HG03135 (cell line): ENCODE measurements around the gene CLEC19A.

ENCODE experiments used
- ATAC-seq: cut with Tn5 transposase; IDR thresholded peaks from one replicate; pipeline ENCODE4 v1.9.1; 2021; ENCODE audit warnings: mild to moderate bottlenecking, moderate library complexity; ENCODE audit not compliant: unreplicated experiment

CLEC19A gene

DNA sequence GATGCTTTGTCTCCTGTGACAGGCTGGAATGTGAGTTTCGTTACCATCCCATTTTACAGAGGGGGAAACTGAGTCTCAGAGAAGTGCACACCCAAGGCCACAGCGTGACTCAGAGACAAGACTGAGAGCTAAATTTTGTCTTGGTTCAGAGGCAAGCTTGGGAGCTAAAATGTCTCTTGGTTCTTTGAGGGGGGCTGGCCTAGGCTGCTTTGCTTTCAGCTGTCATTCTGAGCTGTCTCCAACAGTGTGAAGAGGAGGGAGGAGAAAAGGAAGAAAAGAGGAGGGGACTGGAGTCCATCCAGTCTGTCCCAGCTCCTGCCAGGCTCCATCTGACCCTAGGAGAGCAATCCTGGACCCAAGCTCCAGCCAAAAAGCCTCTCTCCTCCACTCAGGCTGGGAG, at the start of gene CLEC19A:
TSS of gene CLEC19A (plus strand) at position 301 of the 400 bp plus-strand sequence. CDS start 121 bp downstream, outside the sequence.
- no peak for ATAC-seq

DNA sequence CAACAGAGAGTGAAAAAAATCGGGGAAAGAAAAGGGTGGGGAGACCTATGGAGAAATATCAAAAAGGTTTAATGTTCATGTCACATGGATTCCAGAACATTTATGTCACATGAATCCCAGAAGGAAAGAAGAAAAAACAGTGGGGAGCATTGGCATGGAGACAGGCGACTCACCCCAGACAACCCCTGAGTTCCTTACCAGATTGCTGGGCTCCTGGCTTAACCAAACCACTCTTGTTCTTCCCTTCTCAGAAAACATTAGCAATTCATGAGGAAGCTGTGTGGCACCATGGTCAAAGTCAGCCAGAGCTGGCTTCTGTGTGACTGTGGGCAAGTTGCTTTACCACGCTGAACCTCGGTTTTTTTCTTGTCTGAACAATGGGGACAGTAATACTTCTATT, 49.6 kb upstream of the CLEC19A start:
- ATAC-seq: no peak

DNA sequence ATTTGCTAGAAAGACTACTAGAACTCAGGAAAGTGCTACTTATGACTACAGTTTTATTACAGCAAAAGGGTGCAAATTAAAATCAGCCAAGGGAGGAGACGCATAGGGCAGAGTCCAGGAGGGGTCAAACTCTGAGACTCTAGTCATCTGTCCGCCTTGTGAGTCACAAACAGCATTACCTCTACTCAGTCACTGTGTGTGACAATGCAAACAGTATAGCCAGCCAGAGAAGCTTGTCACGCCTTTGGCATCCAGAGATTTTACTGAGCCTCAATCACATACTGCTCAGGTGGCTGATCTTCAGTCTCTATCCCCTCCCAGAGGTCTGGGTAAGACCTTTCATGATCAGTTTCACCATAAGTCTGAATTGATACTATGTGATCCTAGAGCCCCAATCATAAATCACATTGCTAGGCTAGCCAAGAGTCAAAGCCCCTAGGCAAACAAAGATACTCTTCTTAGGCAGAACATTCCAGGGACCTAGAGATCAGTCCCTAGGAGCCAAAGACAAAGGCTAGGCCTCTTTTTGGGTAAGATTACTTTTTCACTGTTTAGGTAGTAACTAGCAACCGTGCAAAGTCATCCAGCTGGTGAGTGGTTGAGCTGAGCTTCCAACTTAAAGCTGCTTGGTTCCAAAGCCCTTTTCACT, 48.8 kb upstream of the CLEC19A start:
- ATAC-seq: no peak

DNA sequence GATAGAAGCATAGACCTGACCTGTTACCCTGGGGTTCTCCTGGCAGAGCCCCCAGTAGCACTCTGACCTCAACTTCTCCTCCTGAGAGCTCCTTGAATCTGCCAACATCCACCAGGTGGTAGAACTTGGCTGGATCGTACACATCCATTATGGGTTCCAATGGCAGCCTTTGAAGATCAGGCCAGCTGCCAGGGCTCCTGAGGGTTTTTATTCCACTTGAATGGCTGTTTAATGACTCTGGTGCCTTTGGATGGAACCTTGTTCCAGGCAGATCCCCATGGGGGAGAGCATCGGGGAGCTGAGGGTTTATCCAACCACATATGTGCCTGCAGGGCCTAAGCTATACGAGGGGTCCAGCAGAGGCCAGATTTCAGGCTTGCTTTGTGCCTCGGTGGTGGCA, 47.1 kb upstream of the CLEC19A start:
- no peak for ATAC-seq

DNA sequence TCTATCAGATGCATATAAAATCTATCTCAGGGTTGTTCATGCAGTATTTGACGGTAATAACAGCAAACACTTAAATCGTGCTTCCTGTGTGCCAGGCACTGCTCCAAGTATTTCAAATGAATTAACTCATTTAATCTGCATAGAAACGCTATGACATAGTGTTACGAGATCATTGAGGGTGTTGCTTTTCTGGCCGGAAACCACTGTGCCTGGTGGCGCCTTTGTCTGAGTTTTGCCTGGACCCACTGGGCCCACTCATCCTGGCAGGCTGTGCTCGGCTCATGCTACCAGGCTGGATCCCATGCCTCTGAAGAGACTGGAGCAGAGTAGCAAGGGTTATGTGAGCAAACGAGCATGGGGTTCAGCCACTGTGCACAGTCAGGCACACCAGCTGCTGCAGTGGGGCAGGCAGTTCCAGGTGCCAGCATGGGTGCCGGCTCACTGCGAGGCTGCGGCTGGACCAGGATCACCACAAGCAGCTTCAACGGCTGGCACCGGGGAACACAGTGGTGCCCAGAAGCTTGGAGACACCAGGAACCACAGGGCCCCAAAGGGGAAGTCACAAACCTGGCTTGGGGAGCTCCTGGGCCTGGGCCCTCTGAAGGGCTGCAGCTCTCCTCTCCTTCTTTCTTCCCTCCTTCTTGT, 45.9 kb upstream of the CLEC19A start:
- ATAC-seq: no peak

DNA sequence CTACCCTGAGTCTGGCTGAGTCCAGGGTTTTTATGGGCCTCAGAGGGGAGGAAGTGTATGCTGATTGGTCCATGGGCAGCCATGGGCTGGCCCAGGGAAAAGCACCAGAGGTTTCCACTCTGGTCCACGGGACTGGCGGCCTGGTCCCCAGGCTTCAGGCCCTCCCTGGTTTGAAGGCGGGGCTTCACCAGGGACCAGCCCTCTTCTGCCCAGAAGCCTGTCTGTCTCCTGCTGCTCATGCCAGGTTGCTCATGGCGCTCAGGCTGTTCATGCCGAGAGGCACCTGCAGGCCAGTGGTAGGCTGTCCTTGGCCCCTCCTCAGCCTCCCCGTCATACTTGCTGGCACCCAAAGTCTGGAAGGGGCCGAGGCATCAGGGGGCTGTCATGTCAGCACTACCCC, 45.0 kb upstream of the CLEC19A start:
- ATAC-seq: no peak

DNA sequence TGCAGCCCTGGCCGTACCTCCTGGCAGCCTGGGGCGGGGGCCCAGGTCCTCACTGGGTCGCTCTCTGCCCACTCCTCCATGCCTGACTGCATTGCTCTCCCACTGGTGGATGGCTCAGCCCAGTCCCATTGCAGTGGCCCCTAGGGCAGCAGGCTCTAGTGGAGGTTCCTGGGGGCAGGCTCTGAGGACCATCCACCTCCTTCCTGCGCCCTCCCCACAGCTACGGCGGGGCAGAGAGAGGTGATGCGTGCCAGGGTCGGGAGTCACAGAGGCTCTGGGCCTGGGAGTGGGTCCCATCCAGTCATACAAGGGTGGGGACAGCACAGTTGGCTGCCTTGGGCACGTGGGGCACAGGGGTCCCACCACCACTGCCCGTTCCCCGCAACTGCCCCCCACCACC, 44.0 kb upstream of the CLEC19A start:
- no peak for ATAC-seq

DNA sequence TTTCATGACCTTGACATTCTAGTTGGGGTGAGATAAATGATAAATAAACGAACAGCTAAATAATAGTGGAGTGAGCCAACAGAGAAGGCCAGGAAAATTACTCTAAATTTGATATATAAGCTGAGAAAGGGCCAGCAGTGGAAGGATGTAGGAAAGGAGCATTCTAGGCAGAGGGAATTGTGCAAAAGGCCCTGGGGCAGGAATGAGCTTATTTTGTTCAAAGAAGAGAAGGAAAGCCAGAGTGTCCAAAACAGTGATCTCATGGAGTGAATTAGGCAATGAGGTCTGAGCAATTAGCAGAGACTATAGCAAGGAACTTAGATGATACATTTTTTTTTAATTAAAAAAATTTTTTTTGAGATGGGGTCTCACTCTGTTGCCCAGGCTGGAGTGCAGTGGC, 43.3 kb upstream of the CLEC19A start:
- ATAC-seq: no peak

DNA sequence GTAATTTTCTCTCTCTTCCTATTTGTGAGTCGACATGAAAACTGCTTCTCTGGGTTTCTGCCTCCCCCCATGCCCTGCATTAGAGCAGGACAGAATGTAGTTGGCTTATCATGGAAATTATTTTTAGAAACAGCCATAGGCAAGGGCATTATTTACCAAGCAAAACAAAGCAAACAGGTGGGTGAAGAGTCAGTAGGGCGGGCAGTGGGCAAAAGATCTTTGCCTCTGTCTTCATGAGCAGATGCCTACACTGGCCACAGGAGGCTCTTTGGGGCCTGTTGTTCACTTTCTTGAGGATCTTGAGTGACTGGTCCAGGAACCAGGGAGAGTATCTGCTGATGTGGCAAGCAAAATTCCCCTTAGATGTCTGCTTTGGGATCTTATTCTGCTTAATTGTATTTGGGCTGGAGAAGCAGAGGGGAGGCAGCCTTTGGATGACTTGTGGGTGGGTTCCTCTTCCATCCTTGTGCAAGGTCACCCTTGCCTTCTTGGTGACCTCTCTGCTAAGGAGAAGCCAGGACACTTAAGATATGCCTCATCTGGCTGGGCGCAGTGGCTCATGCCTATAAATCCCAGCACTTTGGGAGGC, 42.5 kb upstream of the CLEC19A start:
- no peak for ATAC-seq

DNA sequence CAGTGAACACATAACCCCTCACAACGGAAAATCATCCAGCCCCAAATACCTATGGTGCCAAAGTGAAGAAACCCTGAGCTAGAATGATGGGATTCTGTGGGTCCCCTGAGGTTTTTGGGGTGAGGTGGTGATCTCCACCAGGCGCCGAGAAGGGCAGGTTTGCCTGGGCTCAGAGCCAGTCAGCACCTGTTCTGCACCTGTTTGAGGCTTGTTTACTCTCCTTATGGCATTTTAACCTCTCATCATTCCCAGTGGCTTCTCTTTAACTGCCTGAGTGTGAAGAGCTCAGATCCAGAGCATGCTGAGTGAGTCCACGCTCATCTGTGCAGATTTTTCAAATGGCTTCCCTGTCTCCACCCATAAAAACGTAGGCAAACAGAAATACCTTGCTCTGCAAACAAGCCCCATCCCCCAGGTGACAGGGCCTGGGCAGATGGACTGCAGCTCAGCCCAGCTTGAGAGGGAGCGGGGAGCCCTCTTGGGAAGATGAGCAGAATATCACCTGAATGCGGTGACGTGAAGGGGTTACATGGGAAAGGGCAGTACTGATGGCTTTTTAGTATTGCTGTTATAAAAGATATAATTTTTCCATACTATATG, 40.1 kb upstream of the CLEC19A start:
- ATAC-seq: no peak

DNA sequence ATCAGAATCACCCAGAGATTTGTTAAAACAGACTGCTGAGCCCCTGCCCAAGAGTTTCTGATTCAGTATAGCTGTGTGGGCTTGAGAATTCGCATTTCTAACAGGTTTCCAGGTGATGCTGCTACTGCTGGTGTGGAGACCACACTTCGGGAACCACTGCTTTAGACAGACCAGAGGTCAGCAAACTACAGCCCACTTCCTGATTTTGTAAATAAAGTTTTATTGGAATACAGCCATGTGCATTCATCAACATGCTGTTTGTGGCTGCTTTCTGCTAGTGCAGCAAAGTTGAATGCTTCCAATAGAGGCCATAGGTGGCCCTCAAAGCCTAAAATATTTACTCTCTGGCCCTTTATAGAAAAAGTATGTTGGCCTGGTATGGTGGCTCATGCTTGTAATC, 32.6 kb upstream of the CLEC19A start:
- ATAC-seq: no peak

DNA sequence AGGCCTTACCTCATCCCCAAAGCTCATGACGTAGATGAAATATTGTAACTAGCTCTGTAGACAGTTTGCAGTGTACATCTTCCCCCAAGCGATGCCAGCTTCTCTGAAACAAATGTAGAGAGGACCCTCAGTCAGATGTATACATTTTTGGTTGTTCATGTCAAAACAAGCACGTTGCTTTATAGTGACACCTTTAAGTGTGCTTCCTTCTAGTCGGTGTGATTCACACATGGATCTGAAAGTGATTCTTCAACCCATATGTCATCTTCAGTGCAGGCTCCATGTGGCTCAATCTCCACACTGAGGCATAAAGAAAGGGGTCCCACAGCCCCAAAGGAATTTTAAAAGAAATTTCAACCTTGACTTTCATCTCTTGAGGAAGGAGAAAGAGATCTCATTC, 30.9 kb upstream of the CLEC19A start:
- no peak for ATAC-seq

DNA sequence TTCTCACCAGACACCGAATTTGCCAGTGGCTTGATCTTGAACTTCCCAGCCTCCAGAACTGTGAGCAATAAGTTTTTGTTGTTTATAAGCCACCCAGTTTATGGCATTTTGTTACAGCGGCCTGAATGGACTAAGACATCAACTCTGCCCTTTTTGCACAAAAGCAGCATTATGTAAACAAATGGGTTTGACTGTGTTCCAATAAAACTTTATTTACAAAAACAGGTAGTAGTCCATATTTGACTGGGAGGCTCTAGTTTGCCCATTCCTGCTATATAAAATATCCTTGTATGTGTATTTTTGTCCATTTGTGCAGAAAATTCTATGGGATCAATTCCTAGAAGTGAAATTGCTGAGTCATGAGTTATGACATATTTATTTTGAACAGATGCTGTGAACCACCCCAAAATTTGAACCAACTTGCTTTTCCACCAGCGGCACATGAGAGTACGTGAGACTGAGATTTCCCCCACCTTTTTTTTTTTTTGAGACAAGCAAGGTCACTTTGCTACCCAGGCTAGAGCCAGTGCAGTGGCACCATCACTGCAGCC, 21.3 kb upstream of the CLEC19A start:
- ATAC-seq: no peak

DNA sequence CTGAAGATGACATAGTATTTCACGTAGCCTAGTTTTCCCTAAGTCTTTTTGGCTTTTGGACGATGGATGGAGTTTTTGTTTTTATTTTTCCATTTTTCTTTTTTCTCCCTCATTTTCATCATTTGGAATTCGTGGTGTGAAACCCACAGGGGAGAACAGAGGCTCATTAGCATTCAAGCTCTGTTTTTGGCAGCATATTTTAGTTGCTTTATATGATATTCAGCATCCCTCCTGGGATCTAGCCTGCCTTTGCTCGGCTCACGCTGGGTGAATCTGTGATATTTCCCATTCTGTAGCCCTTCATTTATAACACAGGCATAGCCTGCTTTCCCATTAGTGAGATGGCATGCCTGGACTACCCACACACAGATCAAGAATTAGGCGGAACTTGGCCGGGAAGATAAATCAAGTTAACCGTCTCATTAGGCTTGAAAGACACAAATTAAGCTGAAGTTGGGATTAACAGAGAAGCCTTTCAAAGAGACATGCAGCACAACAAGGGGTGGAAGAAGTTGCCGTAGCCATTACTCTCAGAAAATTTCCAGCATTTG, 20.1 kb upstream of the CLEC19A start:
- ATAC-seq: no peak

DNA sequence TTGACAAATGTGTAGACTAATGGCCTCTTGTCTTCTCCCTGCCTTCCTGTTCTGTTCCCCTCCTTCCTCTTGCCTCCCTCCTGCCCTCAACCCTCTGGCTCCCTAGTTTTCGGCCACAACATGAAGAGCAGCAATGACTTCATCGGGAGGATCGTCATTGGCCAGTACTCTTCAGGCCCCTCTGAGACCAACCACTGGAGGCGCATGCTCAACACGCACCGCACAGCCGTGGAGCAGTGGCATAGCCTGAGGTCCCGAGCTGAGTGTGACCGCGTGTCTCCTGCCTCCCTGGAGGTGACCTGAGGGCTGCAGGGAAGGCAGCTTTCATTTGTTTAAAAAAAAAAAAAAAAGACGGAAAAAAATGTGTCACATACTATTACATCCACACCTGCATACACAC, 18.8 kb upstream of the CLEC19A start:
- no peak for ATAC-seq

DNA sequence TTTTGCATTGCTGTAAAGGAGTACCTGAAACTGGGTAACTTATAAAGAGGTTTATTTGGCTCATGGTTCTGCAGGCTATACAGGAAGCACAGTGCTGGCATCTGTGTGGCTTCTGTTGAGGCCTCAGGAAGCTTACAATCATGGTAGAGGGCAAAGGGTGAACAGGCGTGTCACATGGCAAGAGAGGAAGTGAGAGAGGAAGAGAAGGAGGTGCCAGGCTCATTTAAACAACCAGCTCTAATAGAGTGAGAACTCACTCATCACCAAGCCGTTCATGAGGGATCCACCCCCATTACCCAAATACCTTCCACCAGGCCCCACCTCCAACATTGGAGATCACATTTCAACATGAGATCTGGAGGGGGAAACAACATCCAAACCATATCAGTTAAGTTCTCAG, 16.4 kb upstream of the CLEC19A start:
- ATAC-seq: no peak

DNA sequence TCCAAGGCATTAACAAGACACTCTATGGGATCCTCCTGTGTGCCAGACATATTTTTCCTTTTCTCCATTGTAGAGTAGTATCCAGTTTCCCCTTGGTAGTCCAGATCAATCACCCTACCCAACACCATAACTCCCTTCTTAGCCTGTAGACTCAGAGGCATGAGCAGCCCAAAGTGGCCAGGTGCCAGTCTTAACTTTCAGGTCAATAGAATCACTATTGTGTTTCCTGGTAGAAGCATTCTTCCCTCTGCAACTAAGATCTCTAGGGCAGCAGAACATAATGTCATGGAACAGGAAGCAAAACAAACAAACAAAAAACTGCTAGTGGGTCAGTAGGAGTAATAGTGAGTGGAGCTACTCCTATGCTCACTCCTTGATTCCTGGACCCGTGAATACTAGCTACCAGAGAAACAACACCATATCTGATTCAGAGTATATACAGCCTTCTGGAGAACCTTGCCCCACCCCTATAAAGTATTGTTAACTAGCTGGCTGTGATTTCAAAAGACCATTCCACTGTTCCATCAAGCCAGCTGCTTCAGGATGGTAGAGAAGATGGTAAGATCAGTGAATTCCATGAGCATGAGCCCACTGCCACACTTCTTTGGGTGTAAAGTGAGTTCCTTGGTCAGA, 11.2 kb upstream of the CLEC19A start:
- no peak for ATAC-seq

DNA sequence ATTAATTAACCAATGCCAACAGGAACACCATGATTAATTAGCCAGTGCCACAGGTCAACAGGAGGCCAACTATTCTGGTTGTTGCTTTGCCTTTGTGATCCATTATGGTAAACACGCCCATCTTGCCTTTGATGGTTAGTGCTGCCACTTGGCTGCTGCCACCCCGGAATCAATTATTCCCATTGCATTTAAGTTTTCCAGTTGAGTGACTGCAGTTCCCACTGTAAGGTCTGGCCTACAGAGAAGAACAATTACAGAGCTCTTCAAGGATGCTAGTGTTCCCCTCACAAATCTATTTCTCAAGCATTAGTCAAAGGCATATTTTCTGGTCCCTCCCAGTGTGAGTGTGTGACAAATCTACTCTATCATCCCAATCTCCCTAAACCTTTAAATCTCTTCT, 7.1 kb upstream of the CLEC19A start:
- no peak for ATAC-seq

DNA sequence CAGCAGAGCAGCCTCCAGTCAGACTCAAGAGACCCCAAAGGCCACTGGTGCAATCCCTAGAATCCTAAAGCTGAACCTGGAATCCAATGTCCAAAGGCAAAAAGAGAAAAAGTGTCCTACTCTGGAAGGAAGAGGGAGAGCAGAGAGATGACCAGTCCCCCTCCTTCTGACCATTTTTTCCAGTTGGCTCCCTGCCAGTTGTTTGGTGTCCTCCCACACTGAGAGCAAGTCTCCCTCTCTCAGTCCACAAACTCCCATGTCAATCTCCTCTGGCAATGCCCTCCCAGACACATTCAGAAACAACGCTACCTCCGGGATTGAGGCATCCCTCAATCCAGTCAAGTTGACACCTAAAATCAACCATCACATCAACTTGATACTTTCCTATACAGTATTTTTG, 4.3 kb upstream of the CLEC19A start:
- no peak for ATAC-seq

DNA sequence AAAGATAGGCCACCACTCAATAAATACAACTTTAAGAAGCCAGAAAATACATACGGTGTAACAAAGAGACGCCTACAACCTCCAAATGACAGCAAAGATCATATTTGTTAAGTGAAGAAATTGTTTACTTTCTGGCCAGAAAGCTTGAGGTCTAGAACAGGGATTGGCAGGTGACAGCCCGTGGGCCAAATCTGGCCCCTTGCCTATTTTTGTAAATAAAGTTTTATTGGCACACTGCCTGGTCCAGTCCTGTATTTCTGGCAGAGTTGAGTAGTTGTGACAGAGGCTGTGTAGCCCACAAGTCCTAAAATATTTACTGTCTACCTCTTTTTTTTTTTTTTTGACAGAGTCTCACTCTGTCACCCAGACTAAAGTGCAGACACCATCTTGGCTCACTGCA, 3.4 kb upstream of the CLEC19A start:
- no peak for ATAC-seq

DNA sequence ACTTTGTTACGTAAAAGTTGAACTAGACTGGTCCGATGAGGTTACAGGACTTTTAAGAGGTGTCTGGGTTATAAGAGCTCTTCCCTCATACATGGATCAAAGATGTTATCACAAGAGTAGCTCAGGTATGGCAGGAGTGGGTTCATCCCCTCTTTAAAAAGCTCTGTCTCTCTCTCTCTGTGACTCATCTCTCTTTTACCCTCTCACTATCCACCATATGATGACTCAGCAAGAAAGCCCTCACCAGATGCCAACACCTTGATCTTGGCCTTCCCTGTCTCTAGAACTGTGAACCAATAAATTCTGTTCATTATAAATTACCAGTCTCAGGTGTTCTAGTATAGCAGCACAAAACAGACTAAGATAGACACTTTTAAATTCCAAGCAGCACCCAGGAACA, 1.9 kb upstream of the CLEC19A start:
- ATAC-seq: no peak
